GM21447 (cell line): ENCODE data around the gene TMEM126A.
"Not testable (repeated sequence)": the region's sequence is repeated elsewhere in the genome, so short reads cannot be mapped to it uniquely, and the experiment has no call there.

Experiments
- ATAC-seq: cut with Tn5 transposase; IDR thresholded peaks from one replicate; pipeline ENCODE4 v1.9.1; 2021; ENCODE audit not compliant: unreplicated experiment

TMEM126A gene

DNA sequence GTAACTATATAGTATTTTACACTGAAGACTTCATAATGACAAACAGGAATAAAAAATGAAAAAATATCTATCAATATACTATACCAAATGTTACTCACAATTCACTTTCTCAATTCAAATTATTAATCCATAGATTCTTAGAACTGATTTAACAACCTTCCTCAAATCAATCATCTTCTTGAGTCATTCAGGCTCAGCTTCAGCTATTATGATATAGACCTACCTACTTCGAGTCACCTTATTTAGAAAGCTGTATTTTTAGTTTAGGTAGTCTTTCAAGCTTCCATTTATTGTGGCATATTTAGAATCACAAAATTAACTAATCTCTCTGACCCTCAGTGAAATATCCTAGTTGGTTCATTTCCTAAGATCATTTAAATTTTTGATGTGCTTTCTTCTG is 9.0 kb downstream of the TMEM126A start:
- ATAC-seq, result no peak

DNA sequence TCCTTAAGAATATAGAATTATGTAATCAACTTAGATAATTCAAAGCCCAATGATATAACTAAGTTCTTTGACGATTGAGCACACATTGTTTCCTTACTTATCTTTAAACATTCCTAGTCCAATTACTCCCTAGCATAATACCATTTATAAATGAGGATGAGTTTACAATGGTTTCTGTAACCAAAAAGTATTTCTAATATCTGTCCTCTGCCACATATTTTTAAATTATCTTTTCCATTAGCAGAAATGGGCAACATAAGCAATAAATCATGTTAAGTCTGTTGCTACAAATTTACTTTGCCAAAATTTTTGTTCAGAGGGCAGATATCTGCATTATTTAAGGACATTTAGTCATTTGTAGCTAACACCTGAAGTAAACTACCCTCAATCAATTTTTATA is 10.4 kb downstream of the TMEM126A start:
- ATAC-seq, result no peak

DNA sequence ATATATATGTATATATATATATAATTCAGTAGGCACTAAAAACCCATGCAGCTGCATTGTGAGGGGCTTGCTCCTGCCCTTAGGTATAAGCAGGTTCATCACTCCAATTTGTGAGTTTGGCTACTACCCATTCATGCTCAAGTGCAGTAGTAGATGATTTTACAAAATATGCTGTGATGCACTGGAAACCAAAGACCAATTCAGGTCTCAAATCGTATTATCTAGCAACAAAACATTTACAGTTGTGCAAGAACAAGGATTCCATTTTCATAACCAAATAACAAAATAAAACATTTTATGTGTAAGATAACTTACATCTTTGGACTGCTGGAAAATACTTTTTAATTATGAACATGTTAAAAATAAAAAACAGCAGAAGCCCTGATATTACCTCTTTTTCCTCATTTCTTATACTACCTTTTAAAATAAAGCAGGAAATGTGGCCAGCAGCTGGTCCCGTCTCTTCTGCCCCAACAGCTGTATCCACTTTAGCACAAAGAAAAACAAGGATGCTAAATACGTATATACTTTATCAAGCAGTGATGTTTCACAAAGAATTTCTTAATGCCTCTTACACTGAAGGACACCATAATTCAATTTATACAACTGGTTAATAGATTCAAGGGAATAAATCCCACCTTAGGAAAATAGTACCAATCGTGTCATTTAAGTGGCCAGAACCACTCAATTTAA is 14.4 kb downstream of the TMEM126A start:
- no peak for ATAC-seq

DNA sequence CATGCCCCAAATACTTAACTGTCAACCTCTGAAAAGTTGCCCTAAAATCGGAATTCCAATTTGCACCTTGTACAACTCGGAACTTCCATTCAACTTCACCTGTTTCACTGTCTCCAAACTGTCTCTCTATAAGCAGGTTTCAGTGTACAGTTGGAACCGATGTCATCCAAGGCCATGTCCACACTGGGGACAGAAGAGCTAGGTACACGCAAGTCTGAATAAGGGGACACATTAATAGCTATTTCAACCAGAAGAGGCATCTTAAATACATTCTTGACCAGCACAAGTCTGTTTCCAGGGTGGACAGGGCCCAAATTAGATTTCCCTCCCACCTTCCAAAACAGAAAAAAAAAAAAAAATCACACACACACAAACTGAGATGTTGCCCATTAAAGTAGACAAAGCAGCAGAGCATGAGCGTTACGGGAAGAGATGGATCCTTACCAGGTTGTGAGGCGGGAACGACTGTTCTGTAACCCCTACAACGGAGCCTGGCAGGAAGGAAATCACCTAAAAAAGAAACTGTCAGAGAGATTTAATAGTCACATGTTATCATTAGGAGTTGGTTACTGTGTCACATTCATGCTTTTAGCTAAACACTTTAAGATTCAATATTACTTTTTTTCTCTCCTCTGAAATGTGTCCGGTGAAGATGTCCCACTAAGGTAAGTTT is 15.4 kb downstream of the TMEM126A start:
- ATAC-seq, result no peak

DNA sequence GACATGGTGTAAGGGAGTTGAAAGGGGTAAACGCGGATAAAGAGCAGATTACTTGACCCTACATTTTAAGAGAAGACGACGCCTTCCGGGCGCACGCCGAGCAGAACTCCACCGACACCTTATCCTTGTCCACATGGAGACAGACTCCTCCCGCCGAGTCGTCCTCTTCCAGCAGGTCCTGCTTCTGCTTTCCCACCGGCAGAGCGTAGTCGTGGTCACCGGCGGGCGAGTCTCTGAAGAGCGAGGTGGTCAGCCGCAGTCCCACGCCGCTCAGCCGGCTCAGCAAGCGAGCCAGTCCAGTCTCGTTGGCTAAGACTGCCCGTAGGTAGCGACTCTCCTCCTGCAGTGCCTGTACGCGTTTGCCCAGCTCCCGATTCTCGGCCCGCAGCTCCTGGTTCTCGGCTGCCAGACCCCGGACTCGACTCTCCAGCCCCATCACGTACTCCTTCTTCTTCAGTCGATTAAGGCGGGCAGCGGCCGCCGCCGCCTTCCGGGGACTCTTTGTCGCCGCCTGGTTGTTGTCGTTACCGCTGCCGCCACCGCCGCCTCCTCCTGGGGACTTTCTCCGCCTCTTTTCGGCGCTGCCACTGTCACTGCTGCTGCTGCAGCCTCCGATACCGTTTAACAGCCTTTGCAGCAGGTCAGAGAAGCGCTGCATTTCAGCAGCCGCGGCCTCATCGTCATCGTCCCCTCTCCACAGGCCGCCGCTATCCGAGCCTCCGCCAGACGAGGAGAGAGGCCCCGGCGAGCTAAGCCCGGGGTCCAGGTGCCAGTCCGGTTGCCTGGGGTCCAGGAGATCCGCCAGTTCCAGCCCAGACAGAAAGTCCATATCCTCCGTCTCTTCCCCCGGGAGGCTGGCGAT is 16.2 kb downstream of the TMEM126A start:
- peak; percentile 71 for ATAC-seq

DNA sequence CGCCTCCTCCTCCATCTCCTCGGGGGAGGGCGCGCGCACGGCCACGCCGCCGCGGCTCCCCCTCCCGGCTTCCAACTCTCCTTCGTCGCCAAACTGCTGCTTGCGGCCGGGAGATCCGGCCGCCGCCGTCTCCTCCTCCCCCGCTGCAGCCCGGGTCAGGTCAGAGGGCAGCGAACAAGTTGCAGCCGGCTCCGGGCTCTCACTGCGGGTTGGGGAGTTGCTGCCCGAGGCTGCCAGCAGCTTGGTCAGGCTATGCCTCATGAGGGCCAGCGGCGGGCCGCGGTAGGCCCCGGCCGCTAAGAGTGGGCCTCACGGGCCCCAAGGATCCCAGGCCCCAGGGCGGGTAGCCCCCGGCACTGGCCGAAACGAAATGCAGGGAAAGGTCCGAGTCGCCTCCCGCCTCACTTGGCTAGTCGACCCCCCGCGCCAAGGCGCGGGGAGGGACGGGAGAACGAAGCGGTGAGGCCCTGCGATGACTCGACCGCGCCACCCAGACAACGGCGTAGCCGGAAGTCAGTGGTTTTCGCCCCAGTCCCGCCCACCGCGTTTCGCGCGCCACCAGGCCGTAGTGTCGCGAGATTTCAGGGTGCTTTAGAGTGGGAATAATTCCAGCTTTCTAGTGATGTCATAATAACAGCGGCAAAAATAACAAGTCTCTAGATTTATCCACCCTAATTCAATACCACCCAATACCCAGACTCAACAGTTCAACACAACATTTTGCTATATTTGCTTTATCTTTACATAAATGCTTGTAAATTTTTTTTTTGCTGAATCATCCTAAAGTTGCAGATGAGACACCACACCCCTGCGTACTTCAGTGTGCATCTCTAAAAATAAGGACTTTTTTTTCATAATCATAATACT is 17.1 kb downstream of the TMEM126A start, which contains the start of gene CREBZF:
TSS of gene CREBZF (minus strand) at position 515 of the 867 bp plus-strand sequence. CDS start at position 261, 254 bp downstream.
- ATAC-seq, result peak; percentile 85

DNA sequence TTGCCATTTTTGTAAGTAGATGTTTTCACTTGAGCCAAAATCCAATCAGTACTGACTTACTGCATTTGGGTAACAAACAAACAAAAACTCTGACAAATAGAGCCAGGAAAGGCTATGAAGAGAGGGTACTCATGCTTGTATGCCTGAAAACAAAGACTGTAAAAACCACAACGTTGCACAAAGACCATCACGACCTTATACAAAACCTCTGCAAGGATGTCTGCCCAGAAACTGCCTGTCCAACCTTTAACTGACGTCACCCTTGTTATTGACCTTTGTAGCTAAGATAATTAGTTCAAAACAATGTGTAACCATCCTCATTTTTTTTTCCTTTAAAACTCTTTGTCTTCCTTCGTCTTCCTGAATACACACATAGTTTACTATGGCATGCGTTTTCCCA is 18.0 kb downstream of the TMEM126A start:
- no peak for ATAC-seq

DNA sequence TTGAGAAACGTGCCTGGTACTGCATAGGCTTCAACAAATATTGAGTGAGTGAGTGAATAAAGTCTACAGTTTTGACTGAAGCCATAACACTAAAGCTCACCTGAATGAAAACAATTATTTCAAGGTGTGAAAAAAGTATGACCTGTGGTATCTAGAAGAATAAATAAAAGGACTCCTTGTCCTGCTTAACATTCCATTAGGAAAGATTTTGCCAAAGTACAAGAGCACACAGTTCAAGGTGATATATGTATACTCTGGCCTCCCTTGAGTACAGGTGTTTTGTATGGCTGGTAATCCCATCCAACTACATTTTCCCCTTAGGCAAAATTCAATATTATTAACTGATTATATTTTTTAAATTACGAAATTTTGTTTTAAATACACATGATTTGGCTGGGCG is 18.9 kb downstream of the TMEM126A start:
- no peak for ATAC-seq

DNA sequence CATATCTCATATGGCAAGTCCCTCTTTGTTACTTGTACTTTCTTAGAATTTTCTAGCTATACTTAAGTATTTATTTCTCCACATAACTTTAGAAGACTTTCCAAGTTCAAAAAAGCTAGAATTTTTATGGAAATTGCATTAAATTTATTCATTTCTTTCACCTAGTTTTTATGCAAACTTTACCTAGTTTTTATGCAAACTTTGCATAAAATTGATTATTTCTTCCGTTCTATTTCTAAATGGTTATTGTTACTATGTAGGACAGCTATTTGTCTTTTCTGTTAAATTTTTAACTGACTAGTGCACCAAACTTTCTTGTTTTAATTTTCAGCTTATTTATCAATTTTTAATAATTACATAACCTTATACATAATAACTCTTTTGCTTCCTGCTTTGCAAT is 20.4 kb downstream of the TMEM126A start:
- no peak for ATAC-seq

DNA sequence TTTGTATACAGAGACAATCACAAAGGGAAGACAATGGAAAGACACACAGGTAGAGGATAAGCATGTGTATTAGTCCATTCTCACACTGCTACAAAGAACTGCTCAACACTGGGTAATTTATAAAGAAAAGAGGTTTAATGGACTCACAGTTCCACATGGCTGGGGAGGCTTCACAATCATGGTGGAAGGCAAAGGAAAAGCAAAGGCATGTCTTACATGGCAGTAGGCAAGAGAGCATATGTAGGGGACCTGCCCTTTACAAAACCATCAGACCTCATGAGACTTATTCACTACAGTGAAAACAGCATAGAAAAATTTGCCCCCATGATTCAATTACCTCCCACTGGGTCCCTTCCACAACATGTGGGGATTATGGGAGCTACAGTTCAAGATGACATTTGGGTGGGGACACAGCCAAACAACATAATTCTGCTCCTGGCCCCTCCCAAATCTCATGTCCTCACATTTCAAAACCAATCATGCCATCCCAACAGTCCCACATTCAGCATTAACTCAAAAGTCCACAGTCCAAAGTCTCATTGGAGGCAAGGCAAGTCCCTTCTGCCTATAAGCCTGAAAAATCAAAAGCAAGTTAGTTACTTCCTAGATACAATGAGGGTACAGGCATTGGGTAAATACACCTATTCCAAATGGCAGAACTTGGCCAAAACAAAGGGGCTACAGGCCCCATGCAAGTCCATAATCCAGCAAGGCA is 23.3 kb downstream of the TMEM126A start:
- not testable (repeated sequence) for ATAC-seq

DNA sequence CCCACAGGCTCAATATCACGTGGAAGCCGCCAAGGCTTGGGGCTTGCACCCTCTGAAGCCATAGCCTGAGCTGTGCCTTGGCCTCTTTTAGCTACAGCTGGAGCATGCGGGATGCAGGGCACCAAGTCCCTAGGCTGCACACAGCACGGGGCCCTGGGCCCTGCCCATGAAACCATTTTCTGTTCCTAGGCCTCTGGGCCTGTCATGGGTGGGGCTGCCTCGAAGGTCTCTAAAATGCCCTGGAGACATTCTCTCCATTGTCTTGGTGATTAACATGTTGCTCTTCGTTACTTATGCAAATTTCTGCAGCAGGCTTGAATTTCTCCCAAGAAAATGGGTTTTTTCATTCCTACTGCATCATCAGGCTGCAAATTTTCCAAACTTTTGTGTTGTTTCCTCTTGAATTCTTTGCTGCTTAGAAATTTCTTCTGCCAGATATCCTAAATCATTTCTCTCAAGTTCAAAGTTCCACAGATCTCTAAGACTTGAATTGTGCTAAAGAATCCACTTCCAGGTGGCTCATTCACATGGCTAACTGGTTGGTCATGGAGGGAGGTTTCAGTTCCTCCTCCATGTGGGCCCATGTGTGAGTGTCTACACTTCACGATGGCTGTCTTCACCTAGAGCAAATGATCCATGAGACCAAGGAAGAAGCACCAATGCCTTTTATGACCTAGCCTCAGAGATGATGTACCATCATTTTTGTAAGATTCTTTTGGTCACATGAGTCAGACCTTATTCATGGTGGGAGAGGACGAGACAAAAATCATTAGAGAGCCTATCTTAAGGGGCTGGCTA is 24.5 kb downstream of the TMEM126A start:
- no peak for ATAC-seq

DNA sequence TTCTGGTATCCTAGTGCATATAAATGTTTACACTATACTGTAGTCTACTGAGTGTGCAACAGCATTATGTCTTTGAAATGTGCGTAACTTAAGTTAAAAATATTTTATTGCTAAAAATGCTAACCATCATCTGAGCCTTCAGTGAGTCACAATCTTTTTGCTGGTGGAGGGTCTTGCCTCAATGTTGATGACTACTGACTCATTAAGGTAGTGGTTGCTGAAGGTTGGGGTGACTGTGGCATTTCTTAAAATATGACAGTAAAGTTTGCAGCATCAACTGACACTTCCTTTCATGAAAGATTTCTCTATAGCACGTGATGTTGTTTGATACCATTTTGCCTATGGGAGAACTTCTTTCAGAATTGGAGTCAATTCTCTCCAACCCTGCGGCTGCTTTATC is 25.6 kb downstream of the TMEM126A start:
- no peak for ATAC-seq

DNA sequence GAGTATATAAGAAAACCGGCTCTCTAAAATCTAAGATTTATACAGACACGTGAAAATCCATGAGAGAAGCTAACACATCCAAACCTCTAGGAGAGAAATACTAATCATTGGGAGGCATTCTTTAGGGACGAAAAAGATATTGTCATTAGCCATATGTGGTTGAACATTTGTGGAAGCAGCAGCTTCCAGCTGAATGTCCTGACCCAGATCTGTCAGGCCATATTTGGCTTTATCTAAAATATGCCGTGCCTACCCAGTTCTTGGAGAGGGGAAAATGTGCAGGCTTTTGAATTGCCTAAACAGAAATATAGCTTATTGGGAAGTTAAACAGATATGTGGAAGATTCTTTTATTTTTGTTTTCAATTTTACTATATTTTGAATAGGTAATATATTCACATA is 31.8 kb downstream of the TMEM126A start:
- ATAC-seq, result no peak

DNA sequence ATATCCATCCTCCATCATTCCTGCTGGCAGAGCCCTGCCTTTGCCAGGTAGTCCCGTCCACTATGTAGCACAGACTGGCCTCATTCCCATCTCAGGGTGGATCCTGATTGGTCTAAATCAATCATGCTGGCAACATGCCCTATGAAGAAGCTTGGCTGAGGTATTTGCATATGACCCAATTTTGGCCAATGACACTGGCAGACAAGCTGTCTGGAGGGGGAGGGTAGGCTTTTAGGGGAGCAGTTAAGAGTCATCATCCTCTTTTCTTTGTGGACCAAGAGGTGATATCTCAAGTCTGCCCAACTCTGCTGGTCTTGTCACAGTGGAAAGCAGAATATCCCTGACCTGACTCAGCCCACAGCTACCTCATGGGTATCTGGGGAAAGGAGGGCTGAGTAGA is 33.1 kb downstream of the TMEM126A start:
- ATAC-seq, result no peak

DNA sequence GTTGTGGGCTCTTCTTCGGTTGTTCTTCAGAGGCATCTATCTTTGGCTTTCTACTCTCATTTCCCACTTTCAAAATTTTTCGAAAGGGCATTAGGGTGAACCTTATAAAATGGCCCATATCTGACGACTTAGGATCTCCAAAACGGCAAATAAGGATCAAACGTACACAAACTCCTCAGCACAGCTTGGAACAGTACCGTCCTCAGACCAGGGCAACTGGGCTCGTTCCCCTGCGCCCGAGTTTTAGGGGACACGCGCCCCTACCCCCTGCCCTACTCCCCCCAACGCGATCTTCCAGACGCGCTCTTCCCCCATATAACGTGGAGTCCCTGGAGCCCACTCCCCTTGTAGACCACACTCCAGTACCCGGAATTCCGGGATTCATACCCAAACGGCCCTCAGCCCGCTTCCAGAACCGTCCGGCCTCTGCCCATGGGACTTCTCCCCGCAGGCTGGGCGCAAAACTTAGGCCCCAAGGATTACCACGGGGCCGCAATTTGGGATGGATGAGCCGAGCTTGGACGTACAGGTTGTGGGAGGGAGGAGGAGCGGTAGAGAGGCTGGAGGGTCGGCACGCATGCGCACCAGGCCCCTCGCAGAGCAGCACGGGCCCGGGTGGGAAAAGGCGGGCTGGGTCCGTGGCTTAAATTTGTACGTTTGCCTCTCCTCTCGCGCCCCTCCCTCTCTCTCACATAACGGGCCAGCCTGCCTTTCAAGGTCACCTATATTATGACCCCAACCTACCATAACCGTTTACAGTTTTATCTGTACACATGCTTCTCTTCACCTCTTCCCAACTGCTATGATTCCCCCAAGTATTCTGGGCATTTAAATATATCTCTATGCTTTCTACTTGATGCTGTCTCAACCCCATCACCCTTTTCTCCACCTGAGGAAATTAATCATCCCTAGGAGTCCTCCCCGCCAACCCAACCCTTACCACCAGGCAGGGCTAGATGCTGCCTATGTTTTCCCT is 34.9 kb downstream of the TMEM126A start:
- ATAC-seq, result no peak

DNA sequence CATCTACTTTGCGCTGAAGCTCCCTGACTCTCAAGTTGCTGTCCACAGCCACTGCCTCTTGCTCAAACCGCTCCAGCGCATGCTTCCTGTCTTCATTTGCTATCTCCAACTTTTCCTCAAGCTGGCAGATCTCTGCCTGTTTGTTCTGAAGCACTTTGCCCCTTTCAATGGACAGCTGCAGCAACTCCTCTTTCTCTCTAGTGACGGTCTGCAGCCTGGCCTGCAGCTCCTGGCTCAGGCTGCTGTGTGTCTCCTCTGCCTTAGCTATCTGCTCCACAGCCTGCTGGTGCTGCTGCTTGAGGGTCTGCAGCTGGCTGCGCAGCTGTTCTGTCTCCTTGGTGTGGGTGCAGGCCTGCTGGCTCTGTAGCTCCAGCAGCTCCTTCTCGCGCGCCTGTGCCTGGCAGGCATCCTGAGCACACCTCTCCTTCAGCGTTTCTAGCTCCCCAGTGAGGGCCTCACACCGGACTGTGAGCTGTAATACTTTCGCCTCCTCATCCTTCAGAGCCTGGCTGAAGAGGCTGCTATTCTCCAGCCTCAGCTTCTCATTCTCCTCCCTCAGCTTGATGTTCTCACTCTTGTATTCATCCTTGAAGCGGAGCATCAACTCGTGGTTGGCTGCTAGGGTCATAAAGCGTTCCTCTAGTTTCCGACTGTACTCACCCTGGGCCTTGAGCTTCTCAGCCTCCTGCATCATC is 37.5 kb downstream of the TMEM126A start:
- ATAC-seq, result no peak

DNA sequence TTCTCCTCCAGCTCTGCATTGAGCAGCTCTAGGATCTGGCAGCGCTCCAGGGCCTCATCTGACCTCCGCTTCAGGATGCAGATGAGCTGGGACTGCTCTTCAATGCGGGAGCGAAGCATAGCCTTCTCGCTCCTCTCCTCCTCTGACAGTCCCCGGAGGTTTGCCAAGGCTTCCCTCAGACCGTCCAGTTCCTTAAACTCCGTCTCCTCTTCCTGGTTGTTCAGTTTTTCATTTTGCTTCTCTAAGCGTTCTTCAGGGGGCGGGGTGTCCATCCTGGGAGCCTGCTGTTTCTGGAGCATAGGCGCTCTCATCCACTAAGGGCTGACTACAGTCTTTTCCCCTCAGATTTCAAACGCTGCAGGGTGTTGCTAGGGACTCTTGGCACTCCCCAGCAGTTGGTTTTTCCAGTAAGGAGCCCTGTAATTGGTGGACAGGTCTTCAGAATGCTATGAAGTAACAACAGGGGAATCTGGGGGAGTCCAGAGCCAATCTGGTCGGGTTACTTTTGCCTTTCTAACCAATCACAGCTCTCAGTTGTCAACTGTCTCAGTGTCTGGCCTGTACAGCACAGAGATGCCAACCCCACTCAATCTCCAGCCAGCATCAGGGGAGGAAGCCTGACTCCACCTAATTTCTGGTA is 38.2 kb downstream of the TMEM126A start, which contains the start of gene CCDC89:
TSS of gene CCDC89 (minus strand) at position 376 of the 640 bp plus-strand sequence. CDS start at position 311, 65 bp downstream.
- no peak for ATAC-seq
